GDM1 (cell line): Measurements from ENCODE around the gene HRH1.
"Not testable (repeated sequence)": the region's sequence is repeated elsewhere in the genome, so short reads cannot be mapped to it uniquely, and the experiment has no call there.

Experiments used
- DNase-seq: peaks from one replicate; lab custom pipeline; 2025; lab: John Stamatoyannopoulos, UW

HRH1 gene

GRCh38 chr3:11206316-11206715 is 52.0 kb downstream of the HRH1 start:
- no peak for DNase-seq

DNA sequence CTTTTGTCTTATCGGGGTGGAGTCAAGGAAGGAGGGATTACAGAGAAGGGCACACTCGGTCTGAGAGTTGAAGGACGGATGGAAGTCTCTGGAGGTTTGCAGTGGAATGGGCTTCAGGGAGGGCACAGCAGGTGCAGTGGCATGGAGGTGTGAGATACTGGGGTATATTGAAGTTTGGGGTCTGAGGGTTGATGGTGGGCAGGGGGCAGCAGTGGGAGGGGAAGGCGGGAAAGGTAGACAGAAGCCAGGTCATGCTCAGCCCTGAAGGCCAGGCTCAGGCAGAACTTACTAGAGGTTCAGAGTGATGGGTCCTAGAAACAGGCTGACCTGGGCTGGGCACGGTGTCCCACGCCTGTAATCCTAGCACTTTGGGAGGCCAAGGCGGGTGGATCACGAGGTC is 52.7 kb downstream of the HRH1 start:
- DNase-seq = no peak

DNA sequence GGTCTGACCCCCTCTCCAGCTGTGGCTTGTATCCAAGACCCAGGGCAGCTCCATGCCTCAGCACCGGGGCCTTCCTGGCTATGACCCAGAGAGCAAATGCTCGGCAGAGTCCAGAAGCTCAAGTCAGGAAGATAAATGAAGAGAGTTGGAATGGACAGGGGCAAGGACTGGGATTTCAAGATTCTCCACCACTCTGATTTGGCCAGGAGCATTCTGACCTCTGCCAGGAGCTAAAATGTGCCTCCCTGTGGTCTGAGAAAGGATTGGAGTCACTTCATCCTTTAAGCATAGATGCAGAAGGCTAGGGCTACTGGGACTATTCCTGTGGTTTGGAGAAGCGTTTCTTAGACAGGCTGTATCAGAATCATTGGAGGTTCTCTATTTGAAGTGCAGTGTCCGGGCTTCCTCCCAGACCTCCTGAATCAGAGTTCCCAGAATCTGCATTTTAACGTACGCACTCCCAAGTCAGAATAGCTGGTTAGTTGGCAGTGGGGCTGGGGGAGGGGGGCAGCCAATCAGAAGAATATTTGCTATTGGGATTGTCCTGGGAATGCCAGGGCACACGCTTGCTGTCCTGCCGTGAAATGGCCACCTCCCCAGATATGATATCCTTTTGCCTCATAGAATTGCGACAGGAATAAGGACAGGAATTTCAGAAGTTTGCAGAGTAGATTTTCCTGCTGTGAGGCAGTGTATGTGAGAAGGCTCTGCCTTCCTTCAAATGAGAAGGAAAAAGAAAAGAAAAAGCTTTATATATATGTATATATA is 57.4 kb downstream of the HRH1 start:
- DNase-seq = no peak

- DNase-seq = no peak
Measured at GRCh38 chr3:11212299-11212608, 58.0 kb downstream of the HRH1 start.

DNA sequence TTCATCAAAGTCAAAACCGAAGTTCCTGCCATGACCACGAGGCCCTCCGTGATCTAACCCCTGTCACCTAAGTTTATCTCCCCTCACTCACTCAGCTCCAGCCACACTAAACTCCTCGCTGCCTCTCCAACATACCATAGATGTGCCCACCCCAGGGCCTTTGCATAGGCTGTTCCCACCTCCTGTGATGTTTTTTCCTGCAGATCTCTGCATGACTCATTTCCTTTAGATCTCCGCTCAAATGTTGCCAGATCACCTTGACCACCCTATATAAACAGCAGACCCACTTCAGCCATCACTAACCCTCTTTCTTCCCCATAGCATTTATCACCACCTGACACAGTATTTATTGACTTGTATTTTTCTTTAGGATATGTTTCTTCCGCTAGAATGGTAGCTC is 58.5 kb downstream of the HRH1 start:
- no peak for DNase-seq

GRCh38 chr3:11213810-11214450 is 59.6 kb downstream of the HRH1 start:
- no peak for DNase-seq

DNA sequence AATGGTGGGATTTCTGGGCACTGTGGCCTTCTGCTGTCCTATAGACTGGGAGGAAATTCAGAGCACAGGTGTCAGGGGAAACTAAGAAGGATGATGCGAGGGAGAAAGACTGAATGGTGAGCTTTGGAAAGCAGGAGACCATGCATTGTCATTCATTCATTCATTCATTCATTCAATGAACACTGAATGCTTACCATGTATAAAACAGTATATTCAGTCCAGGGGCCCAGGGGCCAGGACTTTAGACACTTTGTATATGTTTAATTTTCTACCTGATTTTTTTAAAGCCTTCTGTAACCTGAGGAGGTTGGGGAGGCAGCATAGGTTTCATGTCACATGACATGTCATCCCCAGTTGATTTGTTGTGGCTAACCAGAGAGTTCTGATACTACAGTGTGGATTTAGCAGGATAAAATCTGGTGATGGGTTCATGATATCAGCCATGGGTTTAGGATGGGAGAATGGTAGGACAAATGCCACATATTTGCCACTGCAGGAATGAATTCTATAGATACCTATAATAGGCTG is 60.2 kb downstream of the HRH1 start:
- no peak for DNase-seq

DNA sequence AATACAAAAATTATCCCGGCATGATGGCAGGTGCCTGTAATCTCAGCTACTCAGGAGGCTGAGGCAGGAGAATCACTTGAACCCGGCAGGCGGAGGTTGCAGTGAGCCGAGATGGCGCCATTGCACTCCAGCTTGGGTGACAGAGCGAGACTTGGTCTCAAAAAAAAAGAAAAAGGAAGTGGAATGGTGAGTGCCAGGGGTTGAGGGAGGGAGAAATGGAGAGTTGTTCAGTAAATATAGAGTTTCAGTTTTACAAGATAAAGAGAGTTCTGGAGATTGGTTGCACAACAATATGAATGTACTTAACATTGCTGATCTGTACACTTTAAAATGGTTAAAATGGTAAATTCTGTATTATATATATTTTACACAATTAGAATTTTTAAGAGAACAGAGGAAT is 63.1 kb downstream of the HRH1 start:
- DNase-seq = not testable (repeated sequence)

- DNase-seq = no peak
Measured at GRCh38 chr3:11220230-11220629, 65.9 kb downstream of the HRH1 start.

DNA sequence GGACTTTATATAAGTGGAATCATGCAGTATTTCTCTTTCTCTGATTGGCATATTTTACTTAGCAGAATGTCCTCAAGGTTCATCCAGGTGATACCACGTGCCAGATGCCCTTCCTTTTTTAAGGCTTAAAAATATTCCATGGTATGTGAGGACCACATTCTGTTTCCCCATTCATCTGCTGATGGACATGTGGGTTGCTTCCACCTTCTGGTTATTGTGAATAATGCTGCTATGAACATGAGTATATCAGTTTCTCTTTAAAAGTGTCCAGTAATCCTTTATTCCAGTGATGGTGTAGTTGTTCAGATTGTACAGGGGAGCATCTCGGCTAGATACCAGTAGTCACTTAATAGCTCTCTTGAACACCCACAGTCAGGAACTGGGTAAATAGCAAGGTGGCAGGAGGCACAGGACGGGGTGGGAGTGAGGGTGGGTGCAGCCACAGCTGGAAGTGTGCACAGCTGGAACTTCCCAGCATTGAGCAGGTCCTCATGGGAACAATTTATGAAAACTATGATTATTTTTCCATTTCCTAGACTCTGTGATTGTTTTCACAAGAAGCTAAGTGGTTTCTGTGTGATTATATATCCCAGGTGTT is 67.6 kb downstream of the HRH1 start:
- no peak for DNase-seq

DNA sequence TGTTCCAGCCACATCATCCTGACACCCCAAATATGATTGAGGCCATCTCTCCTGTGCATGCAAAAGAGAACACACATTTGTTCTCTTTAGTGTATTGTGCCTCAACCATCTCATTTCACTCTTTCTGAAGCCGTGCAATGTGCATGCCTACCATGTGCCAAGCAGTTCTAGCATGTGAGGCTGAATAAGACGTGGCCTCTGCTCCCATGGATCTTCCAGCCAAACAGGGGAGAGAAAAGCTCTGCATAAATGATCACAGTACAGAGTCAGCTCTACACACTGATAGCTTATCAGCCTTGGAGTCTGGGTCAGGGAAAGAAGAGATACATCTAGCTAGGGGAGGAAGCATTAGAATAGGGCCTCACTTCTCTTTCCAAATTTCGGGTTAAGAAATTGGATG is 69.7 kb downstream of the HRH1 start:
- DNase-seq = no peak

- no peak for DNase-seq
Measured at GRCh38 chr3:11224870-11225229, 70.6 kb downstream of the HRH1 start.

DNA sequence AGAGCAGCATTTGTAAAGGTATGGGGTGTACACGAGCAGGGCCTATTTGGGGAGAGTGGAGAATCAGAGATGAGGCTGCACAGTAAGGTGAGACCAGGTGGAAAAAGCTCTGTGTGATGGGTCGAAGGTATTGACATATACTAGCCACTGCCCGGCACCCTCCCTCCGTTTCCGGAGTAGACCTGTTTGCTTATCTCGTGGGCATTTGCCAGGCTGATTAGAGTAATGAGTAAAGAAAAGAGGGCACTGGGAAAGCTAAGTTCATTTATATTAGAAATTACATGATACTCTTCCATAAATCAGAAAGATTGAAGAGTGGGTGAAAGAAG is 71.7 kb downstream of the HRH1 start:
- no peak for DNase-seq

- DNase-seq = no peak
Measured at GRCh38 chr3:11228041-11228440, 73.7 kb downstream of the HRH1 start.

- no peak for DNase-seq
Measured at GRCh38 chr3:11230125-11230524, 75.8 kb downstream of the HRH1 start.

DNA sequence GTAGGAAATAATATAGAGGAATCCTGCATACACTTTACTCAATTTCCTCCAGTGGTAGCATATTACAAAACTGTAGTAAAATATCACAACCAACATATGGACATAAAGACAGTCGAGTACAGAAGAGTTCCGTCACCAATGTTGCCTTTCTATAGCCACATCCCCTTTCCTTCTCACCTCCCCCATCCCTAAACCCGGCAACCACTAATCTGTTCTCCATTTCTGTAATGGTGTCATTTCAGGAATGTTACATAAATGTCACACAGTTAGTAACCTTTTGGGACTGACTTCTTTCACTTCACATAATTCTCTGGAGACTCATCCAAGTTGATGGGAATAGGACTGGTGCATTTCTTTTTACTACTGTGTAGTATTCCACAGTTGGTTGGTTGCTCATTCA is 76.5 kb downstream of the HRH1 start:
- no peak for DNase-seq

- DNase-seq = no peak
Measured at GRCh38 chr3:11235385-11235784, 81.1 kb downstream of the HRH1 start.

DNA sequence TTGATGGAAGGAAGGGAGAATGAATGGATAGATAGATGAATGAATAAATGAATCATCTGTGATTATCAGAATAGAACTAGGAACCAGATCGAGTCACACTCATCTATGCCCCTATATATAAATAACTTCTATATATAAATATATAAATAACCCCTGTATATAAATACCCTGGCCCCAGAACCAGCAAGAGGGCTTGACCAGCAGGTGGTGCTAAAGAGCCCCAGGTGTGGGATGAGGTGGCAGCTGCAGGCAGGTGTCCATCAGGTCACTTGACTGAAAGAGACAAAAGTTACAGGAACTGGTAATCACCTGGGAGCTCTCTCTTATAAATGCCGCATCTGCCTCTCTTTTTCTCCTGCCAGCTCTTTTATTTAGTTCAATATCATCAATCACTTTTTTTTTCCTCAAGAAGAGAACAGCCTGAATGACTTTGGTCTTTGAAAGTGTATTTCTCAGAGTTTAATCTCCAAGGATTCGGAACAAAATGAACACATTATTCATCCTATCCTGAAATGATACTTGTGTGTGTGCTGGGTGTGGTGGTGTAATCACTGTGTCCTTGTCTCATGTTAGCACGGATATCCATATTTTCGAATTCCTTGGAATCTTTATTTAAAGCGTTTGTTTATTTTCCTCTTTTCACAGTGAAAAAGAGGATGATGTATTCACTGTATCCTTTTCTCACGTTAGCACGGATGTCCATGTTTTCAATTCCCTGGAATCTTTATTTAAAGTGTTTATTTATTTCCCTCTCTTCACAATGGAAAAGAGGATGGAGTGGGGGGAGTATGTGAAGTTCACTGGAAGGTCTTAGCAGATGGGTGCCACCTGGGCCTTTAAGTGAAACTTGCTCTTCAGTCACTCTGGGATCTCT is 82.5 kb downstream of the HRH1 start:
- DNase-seq = no peak

- DNase-seq = no peak
Measured at GRCh38 chr3:11238060-11238459, 83.8 kb downstream of the HRH1 start.

- DNase-seq = no peak
Measured at GRCh38 chr3:11238880-11239279, 84.6 kb downstream of the HRH1 start.

DNA sequence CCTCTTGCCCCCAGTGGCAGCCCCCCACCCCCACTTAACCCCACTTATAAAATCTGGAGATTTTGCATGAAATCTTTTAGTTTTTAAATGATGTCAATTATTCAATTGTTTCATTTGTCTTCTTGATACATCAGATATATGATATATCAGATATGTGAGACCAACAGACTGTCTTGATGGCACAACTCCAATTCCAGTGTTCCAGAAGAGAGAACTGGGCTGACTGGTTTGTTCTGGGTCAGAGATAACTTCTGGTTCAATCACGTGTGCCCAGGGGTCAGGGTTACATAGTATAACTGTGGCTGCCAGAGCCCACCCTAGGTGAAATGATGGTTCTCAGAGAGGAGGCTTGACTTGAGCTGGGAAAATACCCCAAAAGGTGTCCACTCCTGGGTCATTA is 85.5 kb downstream of the HRH1 start:
- no peak for DNase-seq

- no peak for DNase-seq
Measured at GRCh38 chr3:11240496-11240895, 86.2 kb downstream of the HRH1 start.
